Amygdala (tissue), 56 donors: ENCODE data around the gene KRT25.
"Not testable (repeated sequence)": the region's sequence is repeated elsewhere in the genome, so short reads cannot be mapped to it uniquely, and the experiment has no call there.

ENCODE experiments used
- DNase-seq, 56 donors: peaks; one replicate each; lab custom pipeline; 2025; lab: John Stamatoyannopoulos, UW

KRT25 gene

DNA sequence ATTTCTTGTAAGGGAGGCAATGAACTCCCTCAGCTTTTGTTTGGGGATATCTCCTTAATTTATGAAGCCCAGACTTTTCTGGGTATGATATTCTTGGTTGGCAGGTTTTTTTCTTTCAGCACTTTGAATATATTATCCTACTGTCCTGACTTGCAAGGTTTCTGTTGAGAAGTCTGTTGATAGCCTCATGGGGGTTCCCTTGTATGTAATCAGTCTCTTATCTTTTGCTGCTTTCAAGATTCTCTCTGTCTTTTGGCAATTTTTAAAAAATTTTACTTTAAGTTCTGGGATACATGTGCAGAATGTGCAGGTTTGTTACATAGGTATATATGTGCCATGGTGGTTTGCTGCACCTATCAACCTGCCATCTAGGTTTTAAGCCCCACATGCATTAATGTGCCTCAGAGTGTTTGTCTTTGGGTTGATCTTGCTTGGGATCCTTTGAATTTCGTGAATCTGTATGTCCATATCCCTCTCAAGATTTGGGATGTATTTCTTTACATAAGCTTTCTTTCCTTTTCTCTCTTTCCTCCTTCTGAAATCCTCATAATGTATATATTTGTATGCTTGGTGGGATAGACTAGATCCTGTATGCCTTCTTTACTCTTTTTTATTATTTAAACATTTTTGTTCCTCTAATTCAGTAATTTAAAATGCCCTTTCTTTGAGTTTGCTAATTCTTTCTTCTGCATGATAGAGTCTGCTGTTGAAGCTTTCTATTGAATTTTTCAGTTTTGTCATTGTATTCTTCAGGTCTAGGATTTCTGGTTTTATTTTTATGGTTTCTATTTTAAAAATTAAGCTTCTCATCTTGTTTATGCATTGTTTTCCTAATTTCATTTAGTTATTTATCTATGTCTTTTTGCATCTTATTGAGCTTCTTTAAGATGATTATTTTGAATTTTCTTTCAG, 5.2 kb upstream of the KRT25 start:
- DNase-seq, result no peak

DNA sequence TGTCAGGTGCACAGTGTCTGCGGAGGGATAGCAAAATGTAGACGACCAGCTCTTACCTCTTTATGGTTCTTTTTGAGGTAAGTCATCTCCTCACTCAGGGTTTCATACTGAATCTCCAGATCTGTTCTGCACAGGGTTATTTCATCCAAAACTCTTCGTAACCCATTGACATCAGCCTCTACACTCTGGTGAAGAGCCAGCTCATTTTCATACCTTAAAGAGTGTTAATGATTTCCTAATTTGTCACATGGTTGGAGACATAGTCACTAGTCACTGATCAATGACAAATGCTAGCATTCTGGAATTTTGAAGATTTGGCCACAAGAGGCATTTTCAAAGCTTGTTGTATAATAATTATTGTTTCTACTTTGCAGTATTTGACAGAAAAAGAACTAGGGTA, 1.3 kb downstream of the KRT25 start:
- no peak for DNase-seq

DNA sequence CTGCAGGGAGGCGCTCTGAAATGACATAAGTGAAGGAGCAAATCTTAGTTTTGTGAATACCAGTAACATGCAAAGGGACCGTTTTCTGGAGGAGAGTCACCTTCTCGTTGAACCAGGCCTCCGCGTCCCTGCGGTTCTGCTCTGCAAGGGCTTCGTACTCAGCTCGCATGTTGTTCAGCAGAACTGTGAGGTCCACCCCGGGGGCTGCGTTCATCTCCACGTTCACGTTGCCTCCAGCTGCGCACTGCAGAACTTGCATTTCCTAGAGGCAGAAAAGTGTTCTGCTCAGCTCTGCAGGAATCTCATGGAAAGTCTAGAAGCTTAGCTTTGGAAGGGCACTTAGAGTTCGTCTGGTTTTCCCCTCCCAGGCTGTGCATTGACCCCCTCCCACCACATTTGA, 4.1 kb downstream of the KRT25 start:
- no peak for DNase-seq

DNA sequence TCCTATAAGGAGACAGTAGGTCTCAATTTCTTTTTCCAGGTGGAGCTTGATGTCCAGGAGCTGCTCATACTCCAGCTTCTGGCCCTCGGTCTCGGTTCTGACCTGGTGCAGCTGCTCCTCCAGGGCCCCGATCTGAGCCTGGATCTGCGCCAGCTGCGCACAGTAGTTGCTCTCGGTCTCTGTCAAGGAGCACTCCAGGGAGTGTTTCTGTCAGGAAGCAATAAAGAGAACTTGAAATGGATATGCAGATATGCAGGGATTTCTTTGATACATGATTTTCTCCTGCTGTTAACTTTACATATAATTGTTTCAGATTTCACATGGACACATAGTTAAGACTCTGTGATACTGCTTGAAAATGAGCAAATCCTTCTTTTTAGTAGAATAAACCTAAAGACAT, 4.7 kb downstream of the KRT25 start:
- DNase-seq, result no peak

DNA sequence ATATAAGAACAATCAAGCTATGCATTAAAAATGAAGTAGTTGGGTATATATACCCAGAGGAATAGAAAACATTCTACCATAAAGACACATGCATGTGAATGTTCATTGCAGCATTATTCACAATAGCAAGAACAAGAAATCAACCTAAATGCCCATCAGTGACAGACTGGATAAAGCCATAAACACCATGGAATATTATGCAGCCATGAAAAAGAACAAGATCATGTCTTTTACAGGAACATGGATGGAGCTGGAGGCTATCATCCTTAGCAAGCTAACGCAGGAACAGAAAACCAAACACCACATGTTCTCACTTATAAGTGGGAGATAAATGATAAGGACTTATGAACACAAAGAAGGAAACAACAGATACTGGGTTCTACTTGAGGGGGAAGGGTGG, 6.5 kb downstream of the KRT25 start:
- DNase-seq, result not testable (repeated sequence)

DNA sequence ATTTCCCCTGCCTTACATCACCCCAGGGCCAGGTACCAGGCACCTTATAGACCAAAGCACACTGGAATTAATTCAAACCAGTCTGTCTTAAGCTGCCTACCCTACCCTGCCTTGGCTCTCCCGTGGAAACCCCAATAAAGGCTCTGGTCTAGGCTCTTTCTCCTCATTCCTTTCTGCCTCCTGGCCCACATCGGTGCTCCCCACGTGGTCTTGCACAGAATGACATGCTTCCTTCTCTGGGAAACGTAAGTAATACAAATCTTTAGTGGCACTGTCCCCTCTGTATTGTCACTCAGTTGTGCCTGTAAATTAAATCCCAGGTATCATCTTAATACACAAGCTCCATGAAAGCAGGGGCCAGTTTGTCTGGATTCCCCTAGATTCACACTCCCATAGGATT, 16.6 kb downstream of the KRT25 start:
- no peak for DNase-seq

DNA sequence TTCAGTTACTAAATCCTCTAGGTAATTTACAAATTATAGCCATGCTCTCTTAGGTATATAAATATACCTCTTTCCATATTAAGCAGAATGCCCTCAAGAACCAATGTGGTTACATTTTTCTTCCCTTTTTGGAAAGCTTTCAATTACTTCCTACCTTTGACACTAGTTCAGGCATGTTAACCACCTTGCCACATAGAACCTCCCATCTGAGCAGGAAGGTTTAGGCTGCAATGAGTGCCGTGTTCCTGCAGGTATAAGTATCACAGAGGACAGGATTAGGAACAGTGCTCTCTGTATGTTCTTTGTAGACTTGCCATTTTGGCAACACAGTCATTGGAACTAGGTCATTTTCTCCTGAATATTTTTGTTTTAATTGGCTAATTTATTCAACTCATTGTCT, 20.1 kb downstream of the KRT25 start:
- no peak for DNase-seq

DNA sequence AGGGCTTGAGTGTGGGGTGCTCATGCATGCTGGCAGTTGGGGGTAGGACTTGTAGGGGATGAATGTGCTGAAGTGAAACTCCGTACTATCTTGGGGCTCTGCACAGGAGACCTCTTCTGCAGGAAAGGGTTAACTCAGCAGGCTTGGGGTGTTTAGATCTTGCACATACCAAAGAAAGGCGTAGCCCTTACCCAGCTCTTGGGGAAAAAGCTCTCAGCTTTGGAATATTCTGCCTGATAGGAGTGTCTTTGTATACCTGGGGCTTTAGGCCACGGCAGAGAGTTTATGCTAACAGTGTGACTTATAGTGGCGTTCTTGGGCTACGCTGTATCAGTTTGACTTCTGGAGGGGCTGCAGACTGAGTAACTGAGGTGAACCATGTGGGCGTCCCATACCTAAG, 21.1 kb downstream of the KRT25 start:
- no peak for DNase-seq

DNA sequence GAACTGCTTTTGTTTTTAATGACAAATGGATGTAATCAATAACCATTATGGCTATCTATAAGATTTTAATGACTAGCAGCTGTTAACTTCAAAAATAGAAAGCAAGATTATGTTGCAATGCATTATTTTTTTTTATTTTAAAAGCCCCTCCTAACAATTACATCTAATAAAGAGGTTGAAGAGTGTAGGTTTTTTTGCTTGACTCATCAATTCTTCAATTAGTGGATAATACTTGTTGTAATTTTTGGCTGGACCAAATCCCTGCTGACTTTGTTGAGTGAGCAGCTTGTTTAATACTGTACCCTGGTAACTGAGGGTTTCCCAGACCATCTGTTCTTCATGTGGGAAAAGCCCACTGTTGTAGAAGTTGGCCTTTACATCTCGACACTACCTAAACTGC, 24.2 kb downstream of the KRT25 start:
- DNase-seq, result no peak

DNA sequence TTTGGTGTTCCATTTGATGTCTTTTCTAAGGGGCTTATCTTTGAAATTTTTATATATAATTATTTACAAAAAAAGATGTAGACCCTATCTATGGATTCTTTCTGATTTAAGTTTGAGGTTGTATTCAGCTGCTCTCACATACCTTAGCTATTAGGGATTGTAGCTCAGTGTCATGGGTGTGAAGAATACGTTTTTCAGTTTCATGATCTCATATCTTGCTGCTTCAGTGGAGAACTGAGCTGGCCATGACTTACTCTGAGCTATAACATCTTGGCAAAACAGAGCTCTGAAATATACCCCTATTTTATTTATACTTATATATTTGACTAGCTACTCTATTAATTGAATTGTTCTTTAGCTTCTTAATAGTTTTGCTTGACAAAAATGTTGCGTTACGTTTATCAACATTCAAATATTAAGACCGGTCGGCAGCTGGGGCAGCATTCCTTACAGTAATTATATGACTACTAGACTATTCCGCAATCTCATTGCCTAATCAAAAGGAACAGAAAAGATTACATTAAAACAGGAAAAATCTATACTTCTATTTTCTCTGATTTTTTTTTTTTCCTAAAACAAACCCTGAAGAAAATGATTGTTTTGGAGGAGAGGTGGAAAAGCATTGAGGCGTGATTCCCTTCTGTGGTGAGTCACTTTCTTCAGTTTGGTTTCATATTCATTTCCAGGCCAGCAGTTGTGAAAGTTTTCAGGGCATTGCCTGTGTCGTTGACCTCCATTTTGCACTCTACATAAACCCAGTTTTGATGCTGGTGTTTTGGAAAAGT, 27.5 kb downstream of the KRT25 start:
- DNase-seq, result no peak

DNA sequence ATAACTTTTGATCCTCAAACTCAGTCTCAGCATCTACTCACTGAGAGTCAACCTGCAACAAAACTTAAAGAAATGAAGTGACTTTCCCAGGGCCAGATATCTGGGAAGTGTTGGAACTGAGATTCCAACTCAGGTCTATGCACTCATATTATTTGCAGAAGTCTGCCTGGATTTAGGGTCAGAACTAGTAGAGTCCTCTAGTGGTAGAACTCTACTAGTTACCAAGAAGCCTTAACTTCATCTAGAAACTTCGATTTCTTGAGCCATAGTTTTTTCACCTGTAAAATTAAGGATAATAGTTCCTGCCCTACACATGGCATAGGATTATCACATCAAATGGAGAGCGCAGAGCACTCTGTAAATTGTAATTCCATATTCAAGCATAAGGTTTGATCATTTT, 28.2 kb downstream of the KRT25 start:
- no peak for DNase-seq

DNA sequence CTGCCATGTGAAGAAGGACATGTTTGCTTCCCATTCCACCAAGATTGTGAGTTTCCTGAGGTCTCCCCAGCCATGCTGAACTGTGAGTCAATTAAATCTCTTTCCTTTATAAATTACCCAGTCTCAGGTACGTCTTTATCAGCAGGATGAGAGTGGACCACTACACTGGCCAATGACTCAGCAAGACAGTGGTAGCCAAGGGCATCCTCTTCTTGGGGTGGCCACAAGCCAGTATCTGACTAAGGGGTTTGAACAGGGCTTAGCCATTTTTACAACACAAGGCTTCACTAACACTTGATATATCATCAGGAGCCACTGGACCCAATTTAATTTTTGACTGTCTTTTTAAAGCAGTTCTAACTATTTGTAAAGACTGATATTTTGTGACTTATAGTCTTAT, 30.5 kb downstream of the KRT25 start:
- DNase-seq, result no peak

DNA sequence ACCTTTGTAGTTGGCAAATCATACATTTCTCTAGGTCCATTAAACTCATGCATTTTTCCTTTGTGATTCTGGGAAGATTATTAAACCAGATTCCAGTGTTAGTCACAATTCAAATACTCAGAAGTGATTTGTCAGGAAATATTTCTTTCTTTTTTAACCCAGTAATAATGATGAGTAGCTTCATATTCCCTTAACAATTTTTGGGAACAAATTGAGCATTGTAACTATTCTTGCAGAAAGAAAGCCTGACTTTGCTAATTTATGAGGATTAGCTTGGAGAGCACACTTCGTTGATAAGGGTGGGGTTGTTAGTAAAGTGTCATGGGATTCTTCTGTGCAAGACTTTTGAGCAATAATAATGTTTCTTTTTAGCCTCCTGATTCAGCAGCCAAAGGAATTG, 32.9 kb downstream of the KRT25 start:
- no peak for DNase-seq

DNA sequence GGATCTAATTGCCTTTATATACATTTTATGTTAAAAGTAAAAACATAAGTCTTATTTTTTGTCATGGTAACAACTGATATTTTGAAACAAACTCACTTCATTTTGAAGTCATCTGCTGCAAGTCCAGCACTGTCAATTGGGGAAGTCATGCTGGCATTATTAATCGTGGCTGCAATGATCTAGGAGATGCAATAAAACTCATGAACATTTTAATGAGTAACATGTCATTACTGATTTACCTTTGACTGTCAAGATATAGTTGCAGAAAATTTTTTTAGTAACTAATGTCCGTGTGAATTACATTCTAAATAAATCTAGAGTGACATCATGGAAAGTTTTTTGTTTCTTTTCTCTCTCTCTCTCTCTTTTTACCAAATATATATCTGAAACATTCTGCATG, 34.2 kb downstream of the KRT25 start:
- DNase-seq, result no peak

DNA sequence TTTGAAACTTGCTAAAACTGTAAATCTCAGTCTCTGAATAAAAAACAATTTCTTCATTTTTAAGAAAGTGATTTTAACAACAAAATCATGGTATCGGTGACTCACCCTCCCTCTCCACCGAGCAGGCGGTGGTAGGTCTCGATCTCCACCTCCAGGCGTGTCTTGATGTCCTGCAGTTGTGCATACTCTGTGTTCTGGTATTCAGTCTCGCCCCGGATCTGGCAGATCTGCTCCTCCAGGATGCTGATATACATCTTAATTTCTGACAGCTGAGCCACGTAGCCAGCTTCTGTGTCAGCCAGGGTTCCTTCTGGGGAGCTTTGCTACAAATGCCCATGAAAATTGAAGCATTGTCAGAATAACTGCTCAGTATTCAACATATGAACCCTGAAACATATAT, 36.2 kb downstream of the KRT25 start:
- no peak for DNase-seq

DNA sequence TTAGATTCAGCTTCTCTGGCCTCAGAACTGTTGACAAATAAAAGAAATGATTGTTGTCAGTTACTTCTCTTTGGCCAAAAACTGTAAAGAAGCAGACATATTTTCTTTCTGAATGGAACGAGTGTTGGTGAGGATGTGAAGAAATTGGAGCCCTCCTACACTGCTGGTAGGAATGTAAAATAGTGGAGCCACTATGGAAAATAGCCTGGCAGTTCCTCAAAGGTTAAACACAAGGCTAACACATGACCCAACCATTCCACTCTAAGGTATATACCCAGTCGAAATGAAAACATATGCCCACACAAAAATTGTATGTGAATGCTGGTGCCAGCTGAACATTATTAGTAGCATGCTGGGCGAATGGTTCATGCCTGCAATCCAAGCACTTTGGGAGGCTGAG, 37.4 kb downstream of the KRT25 start:
- no peak for DNase-seq

DNA sequence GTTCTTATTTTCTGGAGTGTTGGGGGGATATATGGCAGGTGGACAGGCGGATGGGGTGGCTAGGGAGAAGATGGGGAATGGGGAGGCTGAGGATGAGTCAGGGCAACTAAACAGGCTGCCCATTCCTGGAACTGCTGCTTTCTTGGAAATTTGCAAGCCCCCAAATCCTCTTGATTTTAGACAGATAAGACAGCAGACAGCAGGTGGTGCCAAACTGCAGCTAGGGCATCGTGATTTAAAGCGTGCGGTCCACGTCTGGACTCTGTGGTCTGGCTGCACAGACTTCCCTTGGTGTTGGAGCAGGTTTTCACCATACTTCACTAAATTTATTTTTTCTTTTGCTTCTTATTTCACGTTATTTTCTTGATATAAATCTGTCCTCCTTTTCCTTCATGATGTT, 40.7 kb downstream of the KRT25 start:
- no peak for DNase-seq

DNA sequence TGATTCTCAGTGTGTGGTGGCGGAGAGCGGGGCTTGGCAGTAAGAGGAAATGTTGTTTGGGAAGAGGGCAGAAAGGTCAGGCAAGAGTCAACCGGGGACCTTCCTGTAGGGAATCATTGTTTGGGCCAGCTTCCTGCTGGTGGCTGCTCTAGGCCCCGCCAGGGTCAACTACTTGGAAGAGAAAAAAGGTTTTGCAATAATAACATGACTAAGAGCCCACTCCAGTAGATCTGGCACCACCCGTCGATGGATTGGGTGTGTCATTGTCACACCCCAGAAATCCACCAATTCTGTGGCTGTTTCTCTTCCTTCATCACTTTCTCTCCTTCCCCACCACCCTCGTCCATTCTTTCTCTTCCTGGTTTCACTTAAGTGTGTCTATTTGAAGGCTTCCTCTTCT, 47.4 kb downstream of the KRT25 start:
- no peak for DNase-seq

DNA sequence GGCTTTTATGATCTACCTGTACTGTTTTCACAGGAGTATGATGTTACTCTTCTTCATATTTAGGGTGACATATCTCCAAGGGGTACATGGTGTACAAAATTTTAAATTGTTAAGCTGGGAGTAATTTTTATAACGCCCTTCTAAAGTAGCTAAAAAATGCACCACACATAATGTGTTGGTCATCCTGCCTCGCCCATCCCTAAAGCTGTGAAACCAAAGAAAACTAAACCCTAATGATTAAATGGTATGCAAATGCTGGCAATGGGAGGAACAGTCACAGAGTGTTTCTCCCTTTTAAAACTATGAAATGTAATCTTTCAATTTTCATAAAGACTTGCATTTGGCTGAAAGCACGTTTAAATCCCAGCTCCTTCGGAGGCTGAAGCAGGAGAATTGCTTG, 49.5 kb downstream of the KRT25 start:
- DNase-seq, result no peak

DNA sequence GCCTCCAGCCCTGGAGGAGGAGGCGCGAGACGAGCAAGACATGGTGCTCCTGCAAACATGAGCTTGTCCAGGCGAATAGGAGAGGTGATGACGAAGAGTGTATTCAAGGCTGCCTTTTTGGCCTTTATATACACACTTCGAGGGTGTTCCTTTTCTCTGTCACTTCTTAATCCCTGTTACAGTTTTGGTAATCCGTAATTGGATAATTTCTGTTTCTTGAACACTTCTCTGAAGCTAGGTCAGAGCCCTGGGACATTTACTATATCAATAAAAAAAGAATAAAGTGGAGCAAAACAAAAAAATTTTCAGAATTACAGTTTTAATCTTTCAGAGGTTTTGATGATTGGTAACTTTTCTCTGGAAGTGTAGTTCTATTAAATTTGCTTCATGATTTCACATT, 51.5 kb downstream of the KRT25 start, which contains the start of gene KRT24:
Gene KRT24, minus strand, starts transcription at position 101 of the 400 bp plus-strand sequence. Its CDS starts 59 bp downstream, at position 42.
- no peak for DNase-seq

DNA sequence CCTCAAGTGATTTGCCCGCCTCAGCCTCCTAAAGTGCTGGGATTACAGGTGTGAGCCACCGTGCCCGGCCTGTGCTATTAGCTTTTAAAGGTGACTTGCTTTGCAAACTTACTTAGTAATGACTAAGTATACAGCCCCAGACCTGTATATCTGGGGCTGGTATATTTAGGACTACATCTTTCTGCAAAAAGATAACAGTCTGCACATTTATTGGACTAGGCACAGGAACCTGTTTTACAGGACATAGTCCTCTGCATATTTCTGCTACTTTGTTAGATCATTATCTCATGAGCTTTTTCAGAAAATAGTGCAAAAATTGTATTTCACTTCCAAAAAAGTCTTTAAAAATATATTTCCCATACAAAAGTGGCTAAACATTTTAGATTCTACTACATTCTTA, 52.9 kb downstream of the KRT25 start:
- no peak for DNase-seq

DNA sequence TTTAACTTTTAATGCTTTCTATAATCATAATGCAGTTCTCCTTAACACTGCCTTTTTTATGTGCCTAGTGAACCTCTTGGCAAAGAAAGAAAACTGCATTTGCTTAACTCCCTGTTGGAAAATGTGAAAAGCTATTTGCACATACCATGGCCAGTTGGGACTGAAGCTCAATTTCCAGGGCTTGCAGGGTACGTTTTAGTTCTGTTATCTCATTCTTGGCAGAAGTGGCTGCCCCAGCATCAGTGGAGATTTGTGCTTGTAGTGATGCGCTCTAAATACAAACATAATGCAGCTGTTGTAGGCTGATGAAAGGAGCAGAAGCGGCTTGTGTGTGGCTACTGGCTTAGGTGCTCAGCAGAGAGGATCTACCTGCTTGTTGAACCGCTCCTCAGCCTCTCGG, 55.3 kb downstream of the KRT25 start:
- no peak for DNase-seq
